ENCODE data around the gene ECT2L. TPM values are rescaled to one million over a fixed set of nuclear protein-coding genes. Genes with fewer than 3 reads are reported as not detected.

ECT2L gene
- polyA plus RNA-seq, 2 of the 4 experiments (the other 2 are of a cell fraction): 0.01 TPM; not detected in 1

DNA sequence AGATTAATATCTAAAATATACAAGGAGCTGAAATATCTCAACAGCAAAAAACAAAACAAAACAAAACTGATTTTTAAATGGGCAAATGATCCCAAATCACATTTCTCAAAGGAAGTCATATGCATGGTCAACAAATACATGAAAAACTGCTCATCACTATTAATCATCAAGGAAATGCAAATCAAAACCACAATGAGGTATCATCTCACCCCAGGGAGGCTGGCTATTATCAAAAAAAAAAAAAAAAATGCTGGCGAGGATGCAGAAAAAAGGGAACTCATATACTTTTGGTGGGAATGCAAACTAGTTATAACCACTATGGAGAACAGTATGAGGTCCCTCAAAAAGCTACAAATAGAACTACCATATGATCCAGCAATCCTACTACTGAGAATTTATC lies 157.6 kb downstream of the ECT2L start:
- no peak for DNase-seq (ENCODE audit: low read depth in 1 of 2, low spot score in 1 of 2)
- Histone ChIP-seq H3K4me1 (peaks cover 39% of the 10 kb centered on the region), H3K27ac (no peak overlapping the region), H3K4me2 (no peak overlapping the region), H3K9me3 (no peaks in the 10 kb centered on the region), H3K4me3 (no peak overlapping the region)
- TF ChIP-seq HDAC2 (IDR thresholded peaks at IDR 0.05) (no peak), MYC (IDR thresholded peaks at IDR 0.05; ENCODE audit: borderline replicate concordance, low read length) (no peak), E2F6 (IDR thresholded peaks at IDR 0.05; ENCODE audit: borderline replicate concordance, low read depth) (no peak), CEBPB (IDR thresholded peaks at IDR 0.05) (no peak), POLR2AphosphoS2 (conservative IDR thresholded peaks at IDR 0.05; ENCODE audit: low read length) (no peak), NFE2L2 (conservative IDR thresholded peaks at IDR 0.05; ENCODE audit: low read length) (no peak), KDM5A (IDR thresholded peaks at IDR 0.05) (no peak), ZC3H11A (IDR thresholded peaks at IDR 0.05) (no peak), FOSB (CRISPR knock-in tag; IDR thresholded peaks at IDR 0.05) (no peak), EP300 (IDR thresholded peaks at IDR 0.05) (no peak), ZSCAN20 (CRISPR knock-in tag; IDR thresholded peaks at IDR 0.05) (no peak), FOSL2 (IDR thresholded peaks at IDR 0.05) (no peak), FOSL2 (CRISPR knock-in tag; IDR thresholded peaks at IDR 0.05) (no peak), RFX5 (IDR thresholded peaks at IDR 0.05) (no peak), JUNB (IDR thresholded peaks at IDR 0.05) (no peak)
- TF ChIP-seq, protein P1, sequence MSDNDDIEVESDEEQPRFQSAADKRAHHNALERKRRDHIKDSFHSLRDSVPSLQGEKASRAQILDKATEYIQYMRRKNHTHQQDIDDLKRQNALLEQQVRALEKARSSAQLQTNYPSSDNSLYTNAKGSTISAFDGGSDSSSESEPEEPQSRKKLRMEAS (IDR thresholded peaks at IDR 0.05): no peak
- TF ChIP-seq, protein P2, sequence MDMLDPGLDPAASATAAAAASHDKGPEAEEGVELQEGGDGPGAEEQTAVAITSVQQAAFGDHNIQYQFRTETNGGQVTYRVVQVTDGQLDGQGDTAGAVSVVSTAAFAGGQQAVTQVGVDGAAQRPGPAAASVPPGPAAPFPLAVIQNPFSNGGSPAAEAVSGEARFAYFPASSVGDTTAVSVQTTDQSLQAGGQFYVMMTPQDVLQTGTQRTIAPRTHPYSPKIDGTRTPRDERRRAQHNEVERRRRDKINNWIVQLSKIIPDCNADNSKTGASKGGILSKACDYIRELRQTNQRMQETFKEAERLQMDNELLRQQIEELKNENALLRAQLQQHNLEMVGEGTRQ (IDR thresholded peaks at IDR 0.05): no peak
- TF ChIP-seq, protein P3, sequence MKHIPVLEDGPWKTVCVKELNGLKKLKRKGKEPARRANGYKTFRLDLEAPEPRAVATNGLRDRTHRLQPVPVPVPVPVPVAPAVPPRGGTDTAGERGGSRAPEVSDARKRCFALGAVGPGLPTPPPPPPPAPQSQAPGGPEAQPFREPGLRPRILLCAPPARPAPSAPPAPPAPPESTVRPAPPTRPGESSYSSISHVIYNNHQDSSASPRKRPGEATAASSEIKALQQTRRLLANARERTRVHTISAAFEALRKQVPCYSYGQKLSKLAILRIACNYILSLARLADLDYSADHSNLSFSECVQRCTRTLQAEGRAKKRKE (CRISPR knock-in tag; IDR thresholded peaks at IDR 0.05; ENCODE audit: low read depth): no peak
- no peak for ATAC-seq
- WGBS (ENCODE audit: missing lambda C conversion rate): 88% methylated on average over 1 of the region's 1 CpG
- ChIA-PET CTCF (no interaction called here), POLR2A (no interaction called here)
- no peak for FAIRE-seq

Other genes starting within 250 kb of the ECT2L start
- 17.5 and 23.0 TPM in 2 replicates for gene CCDC28A, start 22.3 kb upstream of the ECT2L start, polyA plus RNA-seq (2011; rRNA removed)
- gene CCDC28A, start 22.3 kb upstream of the ECT2L start, polyA plus RNA-seq (2017; fragmentation: RNase III; extraction: RNeasy Plus Mini Kit Qiagen cat#74134 plus additional on column Dnase treatment): 8.4 to 11.6 TPM (median 9.0 TPM) in 3 replicates
- gene REPS1, start 192.2 kb downstream of the ECT2L start, polyA plus RNA-seq (2011; rRNA removed): 34.2 and 36.4 TPM in 2 replicates
- 16.3 to 18.9 TPM (median 16.8 TPM) in 3 replicates for gene REPS1, start 192.2 kb downstream of the ECT2L start, polyA plus RNA-seq (2017; fragmentation: RNase III; extraction: RNeasy Plus Mini Kit Qiagen cat#74134 plus additional on column Dnase treatment)
- 27.1 and 40.3 TPM in 2 replicates for gene ABRACL, start 232.7 kb downstream of the ECT2L start, polyA plus RNA-seq (2011; rRNA removed)
- gene ABRACL, start 232.7 kb downstream of the ECT2L start, polyA plus RNA-seq (2017; fragmentation: RNase III; extraction: RNeasy Plus Mini Kit Qiagen cat#74134 plus additional on column Dnase treatment): 60.7 to 65.8 TPM (median 63.3 TPM) in 3 replicates

Measured in A549 (cell line).